GM18861 (cell line): Measurements from ENCODE around the gene KNOP1.
"Not testable (repeated sequence)": the region's sequence is repeated elsewhere in the genome, so short reads cannot be mapped to it uniquely, and the experiment has no call there.

Experiments
- ATAC-seq: cut with Tn5 transposase; IDR thresholded peaks from one replicate; pipeline ENCODE4 v1.9.1; 2021; ENCODE audit not compliant: unreplicated experiment

The KNOP1 gene

GRCh38 chr16:19744670-19745069 lies 26.6 kb upstream of the KNOP1 start:
- no peak for ATAC-seq

- no peak for ATAC-seq
Measured at GRCh38 chr16:19743816-19744159, 25.8 kb upstream of the KNOP1 start.

DNA sequence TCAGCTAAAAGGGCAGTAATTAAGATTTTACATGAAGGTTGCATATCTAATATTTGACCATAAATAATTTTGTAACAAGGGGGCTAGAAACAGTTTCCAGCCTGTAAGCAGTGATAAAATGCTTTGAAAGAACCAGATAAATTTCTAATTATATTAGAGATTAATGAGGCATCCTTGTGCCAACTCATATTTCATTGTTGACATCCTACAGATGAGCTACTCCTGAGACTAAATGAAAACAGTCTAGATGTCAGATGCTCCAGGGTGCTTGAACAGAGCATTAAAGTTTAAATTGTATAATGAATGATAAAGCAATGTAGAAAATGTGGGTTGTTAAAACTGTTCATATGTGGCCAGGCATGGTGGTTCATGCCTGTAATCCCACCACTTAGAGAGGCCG lies 23.3 kb upstream of the KNOP1 start:
- no peak for ATAC-seq

DNA sequence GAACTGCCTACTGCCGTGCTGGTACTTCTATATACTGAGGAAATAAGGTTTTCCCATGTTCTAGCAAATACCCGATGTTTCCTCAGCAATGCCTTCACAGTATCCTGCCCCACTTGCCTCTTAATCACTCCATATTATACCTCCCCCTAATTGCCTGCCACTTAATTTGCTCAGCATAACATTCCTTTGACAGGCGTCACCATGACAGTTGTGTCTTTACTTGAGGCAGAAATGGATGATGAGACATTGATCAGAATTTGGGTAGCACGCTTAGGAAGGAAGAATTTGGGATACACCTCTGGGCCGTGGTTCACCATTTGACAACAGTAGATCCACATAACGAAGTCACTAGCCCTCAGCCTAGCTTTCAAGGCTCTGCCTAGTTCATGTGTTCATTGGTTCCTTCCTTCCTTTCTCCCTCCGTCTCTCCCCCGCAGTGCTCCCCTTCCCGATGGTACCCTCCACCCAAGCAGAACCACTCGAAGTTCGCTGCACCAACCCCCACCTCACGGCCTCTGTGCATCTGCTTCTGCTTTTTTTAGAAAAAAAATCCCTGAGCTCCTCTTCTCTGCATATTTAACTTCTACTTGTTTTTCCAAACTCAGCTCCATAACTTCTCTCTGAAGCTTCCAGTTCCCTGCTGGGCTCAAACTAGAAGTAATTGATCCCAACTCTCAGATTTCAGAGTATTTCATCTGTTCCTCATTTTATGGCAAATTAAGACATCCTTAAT lies 19.4 kb upstream of the KNOP1 start:
- no peak for ATAC-seq

- ATAC-seq: no peak
Measured at GRCh38 chr16:19735074-19735867, 17.2 kb upstream of the KNOP1 start.

DNA sequence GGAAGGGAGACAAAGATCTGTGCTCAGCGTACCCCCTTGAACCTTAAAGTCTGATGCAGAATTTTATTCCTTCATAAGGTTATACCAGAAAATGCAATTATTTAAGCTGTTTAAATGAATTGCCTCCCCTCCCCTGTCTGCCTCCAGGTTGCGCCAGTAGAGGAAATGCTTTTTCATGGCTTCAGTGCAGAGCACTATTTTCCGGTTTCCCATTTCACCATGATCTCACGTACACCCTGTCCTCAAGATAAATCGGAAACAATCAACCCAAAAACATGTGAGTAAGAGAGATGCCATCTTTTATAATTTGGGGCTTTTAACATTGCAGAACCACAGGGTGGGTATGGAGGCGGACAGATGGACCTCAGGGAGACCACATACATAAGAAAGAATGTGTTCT lies 15.5 kb upstream of the KNOP1 start:
- no peak for ATAC-seq

DNA sequence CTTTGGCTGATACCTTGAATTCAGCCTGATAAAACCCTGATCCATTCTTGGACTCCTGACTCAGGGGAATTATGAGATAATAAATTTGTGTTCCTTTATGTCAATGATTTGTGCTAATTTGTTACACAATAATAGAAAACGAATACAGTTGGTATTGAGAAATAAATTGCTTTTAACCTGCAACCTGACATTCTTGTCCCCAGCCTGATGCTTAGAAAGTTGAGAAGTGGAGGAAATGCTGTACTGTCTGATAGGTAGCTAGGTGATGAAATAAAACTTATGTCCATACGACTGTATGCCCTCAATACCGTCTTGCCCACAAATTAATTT lies 10.6 kb upstream of the KNOP1 start:
- ATAC-seq: no peak

- ATAC-seq: no peak
Measured at GRCh38 chr16:19722981-19723380, 5.0 kb upstream of the KNOP1 start.

DNA sequence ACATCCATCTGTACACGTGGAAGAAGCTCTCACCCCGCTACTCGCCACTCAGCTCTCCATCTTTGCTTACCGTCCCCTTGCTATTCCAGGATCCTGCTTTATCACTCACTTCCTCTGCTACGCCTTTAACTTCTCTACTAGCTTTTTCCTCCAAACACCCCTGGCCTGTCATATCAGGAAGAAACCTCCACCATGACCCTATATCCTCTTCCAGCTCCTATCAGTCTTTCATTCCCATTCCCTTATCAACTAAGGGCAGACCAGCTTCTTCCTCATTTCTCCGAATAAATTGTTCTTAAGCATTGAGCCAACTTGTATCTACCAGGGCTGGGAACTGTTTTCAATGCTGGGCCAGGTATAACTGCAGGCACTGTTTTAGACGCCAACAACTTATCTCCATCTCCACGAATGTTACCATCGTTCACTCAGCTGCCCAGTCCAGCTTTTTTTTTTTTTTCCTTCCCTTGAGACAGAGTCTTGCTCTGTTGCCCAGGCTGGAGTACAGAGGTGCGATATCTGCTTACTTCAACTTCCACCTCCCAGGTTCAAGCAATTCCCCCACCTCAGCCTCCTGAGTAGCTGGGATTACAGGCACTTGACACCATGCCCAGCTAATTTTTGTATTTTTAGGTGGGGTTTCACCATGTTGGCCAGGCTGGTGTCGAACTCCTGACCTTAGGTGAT lies 4.4 kb upstream of the KNOP1 start:
- no peak for ATAC-seq

DNA sequence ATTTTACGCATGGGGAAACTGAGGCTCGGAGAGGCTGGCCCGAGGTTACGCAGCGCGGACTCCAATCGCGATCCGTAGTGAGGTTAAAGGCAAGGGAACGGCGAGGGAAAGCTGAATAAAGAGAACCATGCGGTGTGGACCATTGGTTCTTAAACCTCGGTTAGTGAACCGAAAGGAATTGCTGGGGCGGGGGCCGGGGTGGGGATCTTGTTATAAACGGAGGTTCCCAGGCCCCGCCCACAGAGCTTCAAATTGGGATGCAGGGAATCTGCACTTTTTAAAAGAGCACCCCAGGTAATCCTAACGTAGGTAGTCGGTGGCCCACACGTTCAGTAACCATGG lies 568 bp upstream of the KNOP1 start:
- ATAC-seq: no peak

DNA sequence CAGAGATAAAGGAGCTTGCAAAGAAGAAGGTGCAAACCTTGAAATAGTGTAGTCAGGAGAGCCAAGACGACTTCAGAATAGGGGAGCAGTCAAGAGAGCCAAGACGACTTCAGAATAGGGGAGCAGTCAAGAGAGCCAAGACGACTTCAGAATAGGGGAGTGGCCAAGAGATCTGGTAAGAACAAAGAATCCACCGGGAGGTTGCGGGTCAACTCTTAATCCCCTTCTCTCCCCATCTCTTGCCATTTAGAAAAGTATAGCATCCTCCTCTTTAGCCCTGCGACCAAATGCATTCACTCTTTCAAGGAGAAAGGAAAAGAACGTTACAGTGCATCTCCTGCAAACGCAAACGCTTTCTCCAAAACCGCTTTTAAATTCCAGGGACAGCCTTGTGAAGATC lies 713 bp downstream of the KNOP1 start:
- ATAC-seq: no peak

DNA sequence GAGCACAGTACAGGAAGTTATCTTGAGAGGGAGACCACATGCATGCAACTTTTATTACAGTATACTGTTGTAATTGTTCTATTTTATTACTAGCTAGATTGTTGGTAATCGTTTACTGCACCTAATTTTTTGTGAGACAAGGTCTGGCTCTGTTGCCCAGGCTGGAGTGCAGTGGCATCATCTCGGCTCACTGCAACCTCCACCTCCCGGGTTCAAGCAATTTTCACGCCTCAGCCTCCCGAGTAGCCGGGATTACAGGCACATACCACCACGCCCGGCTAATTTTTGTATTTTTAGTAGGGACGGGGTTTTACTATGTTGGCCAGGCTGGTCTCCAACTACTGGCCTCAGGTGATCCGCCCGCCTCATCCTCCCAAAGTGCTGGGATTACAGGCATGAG lies 1.3 kb downstream of the KNOP1 start:
- ATAC-seq: not testable (repeated sequence)

- ATAC-seq: no peak
Measured at GRCh38 chr16:19716183-19716582, 1.8 kb downstream of the KNOP1 start.

DNA sequence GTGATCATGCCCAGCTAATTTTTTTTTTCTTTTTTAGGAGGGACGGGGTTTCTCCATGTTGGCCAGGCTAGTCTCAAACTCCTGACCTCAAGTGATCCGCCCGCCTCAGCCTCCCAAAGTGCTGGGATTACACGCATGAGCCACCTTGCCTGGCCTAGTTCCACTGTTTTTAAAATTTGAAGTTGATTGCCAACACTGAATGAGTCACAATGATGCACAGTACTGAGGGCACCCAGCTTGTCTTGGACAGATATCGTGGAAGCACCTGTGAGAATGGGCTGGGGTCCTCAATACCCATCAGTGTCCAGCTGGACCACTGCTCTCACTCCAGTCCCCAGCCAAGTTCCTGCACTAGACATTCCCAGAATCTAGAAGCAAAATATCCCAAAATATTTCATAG lies 2.5 kb downstream of the KNOP1 start:
- ATAC-seq: no peak

GRCh38 chr16:19713697-19714096 lies 4.3 kb downstream of the KNOP1 start:
- no peak for ATAC-seq

GRCh38 chr16:19712418-19713058 lies 5.5 kb downstream of the KNOP1 start:
- no peak for ATAC-seq

DNA sequence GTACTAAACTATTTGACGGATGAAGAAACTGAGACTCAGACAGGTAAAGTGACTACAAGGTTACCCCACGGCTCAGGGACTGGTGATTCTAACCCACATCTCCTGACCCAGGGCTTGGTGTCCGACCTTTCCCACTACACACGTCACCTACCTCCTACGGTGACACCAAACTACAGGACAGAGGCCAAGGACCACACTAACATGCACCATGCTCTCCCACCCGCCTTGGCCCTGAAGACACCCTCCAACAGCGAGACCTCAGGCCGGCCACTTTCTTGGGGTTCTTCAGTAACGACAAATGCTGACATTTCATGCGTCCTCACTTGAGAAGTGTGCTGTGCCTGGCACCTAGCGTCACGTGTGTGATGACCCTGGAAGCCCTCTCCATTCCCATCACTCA lies 6.4 kb downstream of the KNOP1 start:
- ATAC-seq: no peak

GRCh38 chr16:19710991-19711545 lies 7.0 kb downstream of the KNOP1 start:
- no peak for ATAC-seq

GRCh38 chr16:19710191-19710908 lies 7.7 kb downstream of the KNOP1 start:
- ATAC-seq: no peak

- ATAC-seq: no peak
Measured at GRCh38 chr16:19709381-19710136, 8.5 kb downstream of the KNOP1 start.
